HepG2 (cell line): Measurements from ENCODE around the gene APOC4. TPM values are rescaled to one million over a fixed set of nuclear protein-coding genes. Genes with fewer than 3 reads are reported as not detected.
"Not testable (repeated sequence)": the region's sequence is repeated elsewhere in the genome, so short reads cannot be mapped to it uniquely, and the experiment has no call there.

ENCODE experiments used
- ATAC-seq: fragments of 200-7000 bp; cut with Tn5 transposase; 3 replicates; pipeline ENCODE4 v1.9.1; 2020; ENCODE audit warnings: mild to moderate bottlenecking, moderate library complexity
- BruUV-seq: library from RNA; stranded (reverse); fragments of 400-500 nt; replicated peaks from 2 replicates; lab custom pipeline; 2021; lab: Mats Ljungman, UMichigan
- CTCF ChIA-PET: fragments of 300-600 bp; formaldehyde crosslinking; extraction: SDS; loops from one replicate; lab custom pipeline; 2021; ENCODE audit warnings: low total read pairs, inconsistent platforms, low intra/inter-chr PET ratio; lab: Yijun Ruan, JAX
- POLR2A ChIA-PET: fragments of 350-600 bp; sonication (Branson Sonifier 250); formaldehyde crosslinking; loops from one replicate; lab custom pipeline; 2020; ENCODE audit warnings: antibody characterized with exemption, inconsistent platforms; lab: Yijun Ruan, JAX
- DNase-seq: peaks from one replicate; pipeline ENCODE4 v3.0.0-alpha.2; 2015; ENCODE audit warnings: low spot score
- FAIRE-seq: peaks from 3 replicates; lab custom pipeline; 2011; peaks lifted over from hg19 to GRCh38; lab: Jason Lieb, UNC
- H2AFZ ChIP-seq: one replicate; pipeline ENCODE4 v1.6.1; 2011; ENCODE audit warnings: low read length, inconsistent platforms
- H3K27ac ChIP-seq: fragments of 300-600 bp; 3 replicates; pipeline ENCODE4 v1.8.0; 2011; ENCODE audit warnings: mixed run types, mild to moderate bottlenecking, mixed read lengths, low read length, inconsistent platforms; ENCODE audit not compliant: insufficient read depth; ENCODE audit errors: extremely low read length
- H3K27me3 ChIP-seq, 2 experiments: fragments of 200-600 bp in 1 of 2; 2 replicates in 1 of 2; 3 replicates in 1 of 2; pipeline versions ENCODE4 v1.6.0 to v1.8.0; 2011; ENCODE audit warnings: low read length in 2 of 2, mild to moderate bottlenecking in 2 of 2, moderate library complexity in 2 of 2, inconsistent platforms in 1 of 2; ENCODE audit not compliant: insufficient read depth in 2 of 2, control insufficient read depth in 1 of 2
- H3K36me3 ChIP-seq, 2 experiments: fragments of 200-600 bp in 1 of 2; replicated peaks in 1 of 2; 2 replicates in 1 of 2; 3 replicates in 1 of 2; pipeline versions ENCODE4 v1.5.1 to v1.8.0; 2011; ENCODE audit warnings: low read length in 2 of 2, inconsistent platforms in 1 of 2; ENCODE audit not compliant: insufficient read depth in 2 of 2, control insufficient read depth in 1 of 2
- H3K4me1 ChIP-seq: 2 replicates; pipeline ENCODE4 v1.5.1; 2012; ENCODE audit warnings: low read length, inconsistent platforms; ENCODE audit not compliant: insufficient read depth
- H3K4me2 ChIP-seq: 2 replicates; pipeline ENCODE4 v1.6.0; 2011; ENCODE audit warnings: low read depth, low read length, inconsistent platforms
- H3K4me3 ChIP-seq, 3 experiments: fragments of 200-600 bp in 1 of 3; sonication (generic), shearing (Covaris generic) in 1 of 3; replicated peaks in 1 of 3; 2 replicates each; pipeline ENCODE4 v1.5.1; 2011 to 2016; ENCODE audit warnings: low read length in 3 of 3, inconsistent platforms in 2 of 3, low read depth in 2 of 3, mild to moderate bottlenecking in 2 of 3, control low read depth in 1 of 3, mixed read lengths in 1 of 3; ENCODE audit not compliant: insufficient read depth in 1 of 3
- H3K79me2 ChIP-seq: one replicate; pipeline ENCODE4 v1.6.1; 2011; ENCODE audit warnings: low read length, inconsistent platforms; ENCODE audit not compliant: insufficient read depth
- H3K9ac ChIP-seq: 2 replicates; pipeline ENCODE4 v1.6.0; 2011; ENCODE audit warnings: mild to moderate bottlenecking, low read depth, low read length, inconsistent platforms; ENCODE audit not compliant: insufficient read depth
- H3K9me3 ChIP-seq: 2 replicates; pipeline ENCODE4 v1.5.1; 2012; ENCODE audit warnings: mild to moderate bottlenecking, low read length
- H4K20me1 ChIP-seq: 2 replicates; pipeline ENCODE4 v1.6.0; 2011; ENCODE audit warnings: inconsistent platforms, mild to moderate bottlenecking, low read length, moderate library complexity; ENCODE audit not compliant: insufficient read depth
- FOXJ3 ChIP-seq: sonication (generic); formaldehyde crosslinking; IDR thresholded peaks from 2 replicates; pipeline ENCODE4 v1.4.0; 2020; ENCODE audit warnings: missing genetic modification reagents, mild to moderate bottlenecking, borderline replicate concordance
- ZNF121 ChIP-seq: sonication (generic); formaldehyde crosslinking; IDR thresholded peaks from 2 replicates; pipeline ENCODE4 v1.5.0; 2020; ENCODE audit warnings: mild to moderate bottlenecking, missing genetic modification reagents
- ZNF441 ChIP-seq: sonication (generic); formaldehyde crosslinking; IDR thresholded peaks from 2 replicates; pipeline ENCODE4 v1.7.0; 2021; ENCODE audit warnings: missing genetic modification reagents, borderline replicate concordance
- ZNF589 ChIP-seq: sonication (generic); formaldehyde crosslinking; conservative IDR thresholded peaks from 2 replicates; pipeline ENCODE4 v1.8.0; 2022; ENCODE audit warnings: mild to moderate bottlenecking, moderate library complexity, missing genetic modification reagents
- WGBS: methylation state at CpG from one replicate; pipeline ENCODE4 v1.1.6; 2017; ENCODE audit warnings: low lambda C conversion rate; 5-methylcytosine and 5-hydroxymethylcytosine counted together
- in situ Hi-C: cut with HindIII; loops from 2 replicates; pipeline ENCODE4 v1.10.0; 2017; ENCODE audit warnings: low pct_unique_long_range_greater_than_20kb; ENCODE audit not compliant: extremely low pct_ligation_motif_present
- intact Hi-C: fragments of 100-400 bp; cut with micrococcal nuclease; formaldehyde crosslinking; loops from one replicate; pipeline ENCODE4 v1.10.0; 2022; ENCODE audit not compliant: unreplicated experiment
- polyA plus RNA-seq, 8 experiments: library from polyadenylated mRNA; depleted of rRNA in 3 of 8; stranded (reverse) in 7 of 8; unstranded in 1 of 8; fragments of >200 nt; fragmentation: Illumina TruSeq in 4 of 8; extraction: Trizol in 4 of 8; gene quantifications; 2 replicates each; pipeline versions ENCODE4 v1.2.1 to v1.2.3, GENCODE V29; 2011 to 2016; ENCODE audit warnings: low read depth in 4 of 8, missing spikeins in 1 of 8, mixed read lengths in 1 of 8; ENCODE audit not compliant: insufficient read depth in 1 of 8
- total RNA-seq, 5 experiments: library from RNA; depleted of rRNA; stranded (reverse); fragments of >200 nt; fragmentation: Illumina TruSeq; extraction: Trizol; gene quantifications; 2 replicates each; pipeline ENCODE4 v1.2.3, GENCODE V29; 2016; ENCODE audit warnings: low read depth in 1 of 5
- TF ChIP-seq, protein P1 (sequence below): fragments of 450-650 bp; IDR thresholded peaks from 2 replicates; pipeline ENCODE4 v1.6.1; 2017; ENCODE audit warnings: mild to moderate bottlenecking
- TF ChIP-seq, protein P2 (sequence below): sonication (generic); formaldehyde crosslinking; IDR thresholded peaks from 2 replicates; pipeline ENCODE4 v1.8.1; 2023; ENCODE audit warnings: mild to moderate bottlenecking, inconsistent platforms, moderate library complexity, missing genetic modification reagents, borderline replicate concordance

The APOC4 gene
- total and polyA plus RNA-seq, 2 of the 13 experiments (the other 11 are each of a cell fraction or from before 2014, with no cell fraction given), result 0.46 TPM; not detected in 1

DNA sequence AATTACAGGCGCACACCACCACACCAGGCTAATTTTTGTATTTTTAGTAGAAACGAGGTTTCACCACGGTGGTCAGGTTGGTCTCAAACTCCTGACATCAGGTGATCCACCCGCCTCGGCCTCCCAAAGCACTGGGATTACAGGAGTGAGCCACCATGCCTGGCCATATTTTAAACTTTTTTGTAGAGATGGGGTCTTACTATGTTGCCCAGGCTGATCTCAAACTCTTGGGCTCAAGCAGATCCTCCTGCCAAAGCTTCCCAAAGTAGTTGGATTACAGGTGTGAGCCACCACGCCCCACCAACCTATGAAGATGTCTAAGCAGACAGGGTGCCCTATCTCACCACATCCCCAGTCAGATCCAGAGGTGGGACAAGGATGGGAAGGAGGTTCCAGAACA is 30.1 kb upstream of the APOC4 start:
- ATAC-seq, H2AFZ ChIP-seq, DNase-seq: not testable (repeated sequence)
- TF ChIP-seq ZNF589 (CRISPR knock-in tag) (0 out of 2 replicates have a peak, but pooled peaks have one; percentile 12), ZNF441 (CRISPR knock-in tag) (0 out of 2 replicates have a peak, but pooled peaks have one; percentile 22), ZNF121 (CRISPR knock-in tag) (peak; percentile 90)
- TF ChIP-seq, all 625 proteins: peak for 3; not testable (repeated sequence) for 622
- H3K79me2 ChIP-seq, result peaks cover 26% of the 10 kb centered on the region
- H3K27ac ChIP-seq, result peak overlapping the region; percentile 8
- H4K20me1 ChIP-seq, H3K9me3 ChIP-seq, H3K4me3 ChIP-seq, H3K9ac ChIP-seq, BruUV-seq, H3K27me3 ChIP-seq, H3K4me2 ChIP-seq, FAIRE-seq: not testable (repeated sequence)
- CTCF ChIA-PET, result interaction anchor here (1.2 to 4.3 kb wide), 3 partner anchors 24 to 40 kb away, joined by 3 to 45 read pairs (median 10); no protein-coding TSS in a partner anchor
- H3K4me1 ChIP-seq, result peaks cover 70% of the 10 kb centered on the region
- POLR2A ChIA-PET, result interaction anchor here (0.9 to 14.7 kb wide), 11 partner anchors 10 to 45 kb away, joined by 4 to 317 read pairs (median 15); partner anchors contain the start of genes APOC2, CLPTM1 and TOMM40
- intact Hi-C loops (loop anchor here (1.0 kb wide), 1 partner anchor 39 kb away; no protein-coding TSS in a partner anchor), in situ Hi-C loops (loop anchor here (5.0 kb wide), 1 partner anchor 35 kb away; the partner anchor contains the start of gene APOC2)
- peaks cover 5 to 21% of the 10 kb centered on the region in 2 experiments for H3K36me3 ChIP-seq
- 92% methylated on average over 6 of the region's 6 CpGs for WGBS

DNA sequence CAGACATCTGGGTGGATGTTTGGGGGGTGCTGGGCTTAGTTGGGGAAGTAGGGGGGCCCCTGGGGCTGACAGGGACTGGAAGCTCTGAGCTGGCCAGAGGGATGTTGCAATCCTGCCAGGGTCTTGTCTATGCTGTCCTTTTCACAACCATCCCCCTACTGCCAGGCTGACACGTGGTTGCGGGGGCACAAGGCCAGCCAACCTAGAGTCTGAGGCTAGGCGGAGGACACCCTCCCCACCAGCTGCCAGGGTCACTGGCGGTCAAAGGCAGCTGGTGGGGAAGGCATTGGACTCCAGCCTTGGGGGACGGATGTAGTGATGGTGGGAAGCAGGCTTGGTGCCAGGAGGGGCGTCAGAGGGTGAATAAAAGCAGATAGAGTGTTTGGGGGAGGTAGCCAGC is 29.2 kb upstream of the APOC4 start:
- peak; percentile 91 for FAIRE-seq
- H3K4me2 ChIP-seq, result peak overlapping the region; percentile 74
- 3% methylated on average over 5 of the region's 6 CpGs for WGBS
- peaks cover 20% of the 10 kb centered on the region for H3K79me2 ChIP-seq
- H3K27ac ChIP-seq, result peak overlapping the region; percentile 88
- H3K4me3 ChIP-seq, result peak overlapping the region in 1 of 3 experiments; percentile 77; a peak in 2 of 6 replicates
- H3K27me3 ChIP-seq, result no peaks in the 10 kb centered on the region
- H4K20me1 ChIP-seq, result peaks cover under 1% of the 10 kb centered on the region; the same call in 1 of the 2 replicates
- H3K9ac ChIP-seq, result peak overlapping the region; percentile 84; the same call in 1 of the 2 replicates
- no TSS peak for BruUV-seq
- H3K36me3 ChIP-seq, result peaks cover 3 to 12% of the 10 kb centered on the region in 2 experiments; a peak in 4 of 5 replicates
- intact Hi-C loops (no loop called here), in situ Hi-C loops (loop anchor here (5.0 kb wide), 1 partner anchor 34 kb away; the partner anchor contains the start of gene APOC2)
- H3K9me3 ChIP-seq, result no peaks in the 10 kb centered on the region
- ATAC-seq, result peak; percentile 16
- ChIA-PET POLR2A (interaction anchor here (0.6 to 14.7 kb wide), 13 partner anchors 8 to 44 kb away, joined by 3 to 317 read pairs (median 7); partner anchors contain the start of genes APOC2, APOE, CLPTM1 and TOMM40), CTCF (interaction anchor here (4.3 kb wide), 1 partner anchor 39 kb away, joined by 45 read pairs; no protein-coding TSS in a partner anchor)
- peak; percentile 72 for DNase-seq
- H3K4me1 ChIP-seq, result peaks cover 66% of the 10 kb centered on the region
- H2AFZ ChIP-seq, result no peak overlapping the region
- TF ChIP-seq, protein P1, sequence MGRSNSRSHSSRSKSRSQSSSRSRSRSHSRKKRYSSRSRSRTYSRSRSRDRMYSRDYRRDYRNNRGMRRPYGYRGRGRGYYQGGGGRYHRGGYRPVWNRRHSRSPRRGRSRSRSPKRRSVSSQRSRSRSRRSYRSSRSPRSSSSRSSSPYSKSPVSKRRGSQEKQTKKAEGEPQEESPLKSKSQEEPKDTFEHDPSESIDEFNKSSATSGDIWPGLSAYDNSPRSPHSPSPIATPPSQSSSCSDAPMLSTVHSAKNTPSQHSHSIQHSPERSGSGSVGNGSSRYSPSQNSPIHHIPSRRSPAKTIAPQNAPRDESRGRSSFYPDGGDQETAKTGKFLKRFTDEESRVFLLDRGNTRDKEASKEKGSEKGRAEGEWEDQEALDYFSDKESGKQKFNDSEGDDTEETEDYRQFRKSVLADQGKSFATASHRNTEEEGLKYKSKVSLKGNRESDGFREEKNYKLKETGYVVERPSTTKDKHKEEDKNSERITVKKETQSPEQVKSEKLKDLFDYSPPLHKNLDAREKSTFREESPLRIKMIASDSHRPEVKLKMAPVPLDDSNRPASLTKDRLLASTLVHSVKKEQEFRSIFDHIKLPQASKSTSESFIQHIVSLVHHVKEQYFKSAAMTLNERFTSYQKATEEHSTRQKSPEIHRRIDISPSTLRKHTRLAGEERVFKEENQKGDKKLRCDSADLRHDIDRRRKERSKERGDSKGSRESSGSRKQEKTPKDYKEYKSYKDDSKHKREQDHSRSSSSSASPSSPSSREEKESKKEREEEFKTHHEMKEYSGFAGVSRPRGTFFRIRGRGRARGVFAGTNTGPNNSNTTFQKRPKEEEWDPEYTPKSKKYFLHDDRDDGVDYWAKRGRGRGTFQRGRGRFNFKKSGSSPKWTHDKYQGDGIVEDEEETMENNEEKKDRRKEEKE, result no peak
- TF ChIP-seq, protein P2, sequence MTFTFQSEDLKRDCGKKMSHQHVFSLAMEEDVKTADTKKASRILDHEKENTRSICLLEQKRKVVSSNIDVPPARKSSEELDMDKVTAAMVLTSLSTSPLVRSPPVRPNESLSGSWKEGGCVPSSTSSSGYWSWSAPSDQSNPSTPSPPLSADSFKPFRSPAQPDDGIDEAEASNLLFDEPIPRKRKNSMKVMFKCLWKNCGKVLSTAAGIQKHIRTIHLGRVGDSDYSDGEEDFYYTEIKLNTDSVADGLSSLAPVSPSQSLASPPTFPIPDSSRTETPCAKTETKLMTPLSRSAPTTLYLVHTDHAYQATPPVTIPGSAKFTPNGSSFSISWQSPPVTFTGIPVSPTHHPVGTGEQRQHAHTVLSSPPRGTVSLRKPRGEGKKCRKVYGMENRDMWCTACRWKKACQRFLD (CRISPR knock-in tag), result no peak
- no peak for TF ChIP-seq FOXJ3 (CRISPR knock-in tag)
